NCI-H1436 (cell line): Measurements from ENCODE around the gene BEND5.
A peak's percentile ranks its signal among the peaks of the same experiment; 100 is the strongest.

ENCODE experiments used
- DNase-seq: peaks from one replicate; lab custom pipeline; 2025; lab: John Stamatoyannopoulos, UW

The BEND5 gene, protein sequence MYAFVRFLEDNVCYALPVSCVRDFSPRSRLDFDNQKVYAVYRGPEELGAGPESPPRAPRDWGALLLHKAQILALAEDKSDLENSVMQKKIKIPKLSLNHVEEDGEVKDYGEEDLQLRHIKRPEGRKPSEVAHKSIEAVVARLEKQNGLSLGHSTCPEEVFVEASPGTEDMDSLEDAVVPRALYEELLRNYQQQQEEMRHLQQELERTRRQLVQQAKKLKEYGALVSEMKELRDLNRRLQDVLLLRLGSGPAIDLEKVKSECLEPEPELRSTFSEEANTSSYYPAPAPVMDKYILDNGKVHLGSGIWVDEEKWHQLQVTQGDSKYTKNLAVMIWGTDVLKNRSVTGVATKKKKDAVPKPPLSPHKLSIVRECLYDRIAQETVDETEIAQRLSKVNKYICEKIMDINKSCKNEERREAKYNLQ

DNA sequence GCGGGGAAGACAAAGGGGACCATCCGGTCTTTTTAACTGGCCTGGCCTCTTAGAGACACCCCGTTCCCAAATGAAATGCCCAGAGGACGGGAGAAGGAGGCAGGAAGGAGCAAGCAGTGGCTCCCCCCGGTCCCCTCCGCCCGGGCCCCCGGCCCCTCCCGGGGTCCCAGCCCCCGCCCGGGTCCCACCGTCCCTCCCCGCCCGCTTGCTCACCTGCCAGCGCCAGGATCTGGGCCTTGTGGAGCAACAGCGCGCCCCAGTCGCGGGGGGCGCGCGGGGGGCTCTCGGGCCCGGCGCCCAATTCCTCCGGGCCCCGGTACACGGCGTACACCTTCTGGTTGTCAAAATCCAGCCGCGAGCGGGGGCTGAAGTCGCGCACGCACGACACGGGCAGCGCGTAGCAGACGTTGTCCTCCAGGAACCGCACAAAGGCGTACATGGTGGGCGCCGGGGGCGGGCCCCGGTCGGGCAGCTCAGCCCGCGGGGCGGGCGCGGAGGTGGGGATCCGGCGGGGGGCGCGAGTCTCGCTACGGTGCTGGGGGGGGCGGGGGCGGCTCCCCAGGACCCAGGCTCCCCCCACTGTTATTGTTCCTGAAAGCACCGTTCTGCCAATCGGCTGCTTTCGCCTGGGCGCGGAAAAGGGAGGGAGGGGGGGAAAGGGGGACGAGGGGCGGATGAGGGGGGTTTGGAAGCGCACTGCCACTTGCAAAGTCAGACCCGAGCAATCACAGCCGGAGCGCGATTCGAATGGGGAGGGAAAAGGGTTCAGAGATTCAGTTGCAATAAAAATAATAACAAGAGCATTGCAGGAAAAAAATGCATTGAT is at the start of gene BEND5:
BEND5 (minus strand) TSS at position 499 of the 826 bp plus-strand sequence; CDS start at position 439, 60 bp downstream.
- DNase-seq: peak; percentile 89

DNA sequence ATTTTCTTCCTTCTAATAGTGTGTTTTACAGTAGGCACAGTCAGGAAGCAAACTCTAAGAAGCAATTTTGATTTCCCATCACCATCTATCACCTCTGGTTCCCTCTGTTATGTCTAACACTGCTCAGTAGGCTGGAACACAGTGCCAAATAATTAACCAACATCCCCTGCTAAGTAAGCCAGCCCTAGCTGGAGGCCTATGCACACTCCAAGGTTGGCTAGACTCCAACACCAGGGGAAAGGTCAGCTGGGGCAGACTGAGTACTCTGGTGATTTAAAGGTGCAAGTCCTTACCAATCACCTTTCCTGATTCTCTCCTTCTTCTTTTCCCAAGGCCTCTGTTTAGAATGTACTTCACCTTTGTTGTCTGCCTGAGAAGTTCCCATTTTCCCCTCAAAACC is 46.5 kb upstream of the BEND5 start:
- DNase-seq: no peak

DNA sequence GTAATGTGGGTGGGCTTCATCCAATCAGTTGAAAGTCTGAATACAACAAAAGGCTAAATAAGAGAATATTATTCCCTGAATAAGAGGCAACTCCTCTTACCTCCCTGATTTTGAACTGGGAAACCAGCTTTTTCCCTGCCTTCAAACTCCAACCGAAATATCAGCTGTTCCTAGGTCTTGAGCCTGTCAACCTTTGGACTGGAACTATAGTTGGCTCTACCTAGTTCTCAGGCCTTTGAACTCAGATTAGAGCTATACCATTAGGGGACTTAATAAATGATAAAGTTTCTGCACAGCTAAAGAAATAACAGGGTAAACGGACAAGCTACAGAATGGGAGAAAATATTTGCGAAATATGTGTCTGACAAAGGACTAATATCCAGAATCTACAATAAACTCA is 43.8 kb upstream of the BEND5 start:
- no peak for DNase-seq

DNA sequence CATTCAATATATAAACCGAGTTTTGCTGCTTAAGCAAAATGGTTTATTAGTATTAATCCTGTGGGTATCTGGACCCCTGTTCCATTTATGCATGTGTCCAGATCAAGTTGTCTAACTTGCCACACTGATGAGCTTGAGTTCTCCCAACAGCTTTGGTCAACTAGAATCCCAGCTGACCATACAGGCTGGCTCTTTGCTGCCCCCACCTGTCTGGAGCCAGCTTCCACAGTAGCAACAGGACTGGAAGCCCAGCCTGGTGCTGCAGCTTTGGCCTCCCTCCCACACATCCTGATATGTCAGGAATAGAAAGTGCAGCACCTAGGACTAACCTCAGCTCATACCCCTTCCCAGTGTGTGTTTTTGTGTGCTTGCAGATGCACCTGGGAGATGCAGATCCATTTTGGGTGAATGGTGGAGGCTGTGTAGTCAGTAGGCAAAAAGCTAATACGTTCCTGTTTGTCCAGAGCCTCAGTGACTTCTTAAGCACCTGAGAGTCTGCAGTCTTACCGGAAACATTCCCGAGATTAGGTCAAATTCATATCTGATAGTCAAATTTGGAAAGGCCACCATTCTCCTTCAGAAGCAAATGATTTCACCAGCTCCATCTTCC is 40.9 kb upstream of the BEND5 start:
- DNase-seq: peak; percentile 24

DNA sequence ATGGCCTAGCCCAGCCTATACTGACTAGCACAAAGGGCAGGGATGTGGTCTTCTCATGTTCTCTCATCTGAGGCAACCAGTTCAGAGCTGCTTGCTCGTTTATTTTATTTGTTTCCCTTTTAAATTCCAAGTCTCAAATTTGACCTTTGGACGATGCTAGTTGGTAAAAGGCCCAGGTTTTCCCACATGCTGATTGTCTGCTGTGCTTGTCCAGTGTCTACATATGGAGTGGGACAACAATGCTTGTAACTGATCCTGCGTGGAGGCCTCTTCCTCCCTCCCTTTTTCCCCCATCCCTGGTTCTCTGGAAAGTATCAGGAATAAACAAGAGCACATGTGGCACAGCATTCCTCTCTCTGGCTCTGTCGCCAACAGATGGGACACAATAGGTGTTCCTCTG is 34.0 kb upstream of the BEND5 start:
- no peak for DNase-seq

DNA sequence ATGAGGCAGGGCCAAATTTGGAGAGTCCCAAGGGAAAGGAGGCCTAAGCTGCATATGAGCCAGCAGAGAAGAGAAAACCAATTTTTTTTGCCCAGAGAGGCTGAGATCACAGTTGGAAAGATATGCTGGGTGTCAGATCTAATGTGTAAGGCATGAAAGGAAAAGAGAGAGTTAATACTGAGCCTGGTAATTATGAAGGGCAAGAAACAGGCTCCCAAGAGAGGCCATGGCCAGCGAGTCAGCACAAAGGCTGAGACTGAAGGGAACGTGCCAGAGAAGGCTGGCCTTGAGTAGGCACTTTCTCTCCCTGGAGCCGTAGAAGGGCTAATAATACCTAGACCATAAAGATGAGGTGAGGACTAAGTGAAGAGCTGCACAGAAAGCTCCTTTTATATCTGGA is 31.8 kb upstream of the BEND5 start:
- DNase-seq: no peak

DNA sequence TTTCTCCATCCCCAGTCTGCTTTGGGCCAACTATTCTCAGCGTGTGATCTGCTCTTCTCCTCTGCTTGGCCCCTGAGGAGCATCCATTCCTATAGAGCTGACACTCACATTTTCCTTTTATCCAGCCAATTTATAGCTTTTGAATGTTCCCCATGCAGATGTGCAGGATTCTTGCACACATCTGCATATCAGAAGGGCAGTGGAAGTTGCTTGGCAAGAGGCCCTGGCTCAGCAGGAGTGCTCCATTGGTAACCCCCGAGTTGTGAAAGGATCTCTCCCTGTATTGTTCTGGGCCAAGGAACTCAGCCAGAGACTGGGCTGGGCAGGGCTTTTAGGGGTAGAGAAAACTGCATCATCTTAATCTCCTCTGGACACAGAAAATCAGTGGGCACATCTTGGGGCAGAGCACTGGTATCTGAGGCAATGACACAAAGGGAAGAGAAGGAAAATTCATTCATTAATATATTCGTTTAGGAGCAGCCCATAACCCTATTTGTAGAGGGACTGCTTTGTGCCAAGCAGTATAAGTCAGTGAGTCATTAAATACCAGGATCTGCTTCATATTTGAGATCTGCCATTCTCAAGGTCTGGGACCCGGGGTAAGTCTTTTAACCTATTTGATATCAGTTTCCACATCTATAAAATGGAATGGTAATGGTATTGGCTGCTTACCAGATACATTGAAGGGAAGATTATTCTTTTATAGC is 31.0 kb upstream of the BEND5 start:
- DNase-seq: no peak

DNA sequence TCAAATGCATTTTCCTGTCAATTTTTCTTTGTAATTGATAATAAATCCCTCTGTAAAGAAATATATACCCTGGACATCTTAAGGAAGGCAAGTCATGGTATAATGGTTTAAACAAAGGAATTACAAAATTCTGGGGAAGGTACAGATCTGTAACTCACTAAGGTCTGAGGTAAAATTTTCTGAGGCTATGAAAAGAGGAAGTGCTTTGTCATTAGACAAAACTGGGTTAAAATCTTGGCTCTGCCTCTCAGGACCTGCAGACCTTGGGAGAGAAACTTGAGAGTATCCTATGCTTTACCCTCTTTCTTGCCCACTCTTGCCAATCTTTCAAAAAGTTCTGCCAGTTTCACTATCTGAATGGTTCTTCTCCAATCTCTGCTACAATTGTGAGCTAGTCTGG is 26.8 kb upstream of the BEND5 start:
- no peak for DNase-seq

DNA sequence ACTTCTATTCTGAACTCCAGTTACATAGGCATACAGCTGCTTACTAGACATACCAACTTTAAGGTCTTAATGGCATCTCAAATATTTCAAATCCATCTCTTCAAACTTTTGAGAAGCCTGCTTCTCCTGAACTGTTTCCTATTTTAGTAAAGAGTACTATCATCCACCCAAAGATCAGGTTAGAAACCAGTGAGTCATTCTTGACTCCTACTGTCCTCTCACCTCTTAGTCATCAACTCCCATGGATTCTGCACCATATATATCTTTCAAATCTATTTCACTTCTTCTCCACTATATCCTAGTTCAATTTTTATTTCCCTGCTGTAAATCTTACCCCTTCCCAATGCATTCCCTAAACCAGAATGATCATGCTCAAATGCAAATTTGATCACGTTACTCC is 18.1 kb upstream of the BEND5 start:
- no peak for DNase-seq

DNA sequence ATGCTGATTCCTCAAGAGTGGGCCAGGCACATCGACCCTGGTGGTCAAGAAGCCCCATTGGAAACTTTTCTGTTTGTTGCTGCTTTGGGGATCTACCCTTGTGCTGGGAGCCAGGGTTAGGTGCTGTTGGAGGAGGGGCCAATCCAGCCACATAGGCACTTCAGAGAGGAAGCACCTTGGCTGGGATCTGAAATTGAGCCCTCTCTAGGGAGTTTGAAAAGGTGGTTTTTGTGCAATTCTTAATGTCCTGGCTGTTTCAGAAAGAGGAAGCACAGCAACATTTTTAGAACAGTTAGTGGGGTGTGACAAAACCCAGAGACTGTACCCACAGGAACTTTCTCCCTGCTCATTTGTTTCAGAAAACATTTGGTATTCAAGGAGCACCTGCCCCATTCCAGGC is 17.2 kb upstream of the BEND5 start:
- no peak for DNase-seq

DNA sequence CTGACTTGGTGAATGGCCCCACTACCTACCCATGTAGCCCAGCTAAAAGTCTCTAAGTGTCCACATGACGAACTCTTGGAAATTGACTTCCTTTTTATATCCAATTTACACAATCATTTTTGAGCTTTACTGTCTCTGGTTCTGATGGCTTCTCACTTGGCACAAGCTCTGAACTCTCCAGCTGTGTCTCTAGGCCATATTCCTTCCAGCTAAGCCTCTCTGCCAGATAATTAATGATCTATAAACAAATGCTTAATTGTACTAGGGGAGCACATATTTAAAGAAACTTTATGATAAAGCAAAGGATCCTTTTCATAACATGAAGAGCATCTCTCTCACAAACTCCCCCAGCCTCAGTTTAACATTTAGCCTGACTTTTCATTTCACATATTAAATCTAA is 16.3 kb upstream of the BEND5 start:
- no peak for DNase-seq

DNA sequence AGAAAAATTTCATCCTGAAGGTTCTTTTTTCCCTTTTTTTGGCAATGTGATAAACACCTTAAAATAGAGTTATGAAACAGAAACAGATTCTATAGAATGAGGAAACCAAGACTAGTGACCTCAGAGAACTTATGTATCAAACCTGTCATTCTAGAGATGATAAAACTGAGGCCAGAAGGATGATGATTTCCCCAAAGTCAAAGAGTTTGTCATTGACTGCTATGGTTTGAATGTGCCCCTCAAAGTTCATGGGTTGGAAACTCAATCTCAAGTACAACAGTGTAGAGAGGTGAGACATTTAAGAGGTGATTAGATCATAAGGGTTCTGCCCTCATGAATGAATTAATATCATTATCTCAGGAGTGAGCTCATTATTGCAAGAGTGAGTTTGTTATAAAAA is 13.7 kb upstream of the BEND5 start:
- DNase-seq: no peak

DNA sequence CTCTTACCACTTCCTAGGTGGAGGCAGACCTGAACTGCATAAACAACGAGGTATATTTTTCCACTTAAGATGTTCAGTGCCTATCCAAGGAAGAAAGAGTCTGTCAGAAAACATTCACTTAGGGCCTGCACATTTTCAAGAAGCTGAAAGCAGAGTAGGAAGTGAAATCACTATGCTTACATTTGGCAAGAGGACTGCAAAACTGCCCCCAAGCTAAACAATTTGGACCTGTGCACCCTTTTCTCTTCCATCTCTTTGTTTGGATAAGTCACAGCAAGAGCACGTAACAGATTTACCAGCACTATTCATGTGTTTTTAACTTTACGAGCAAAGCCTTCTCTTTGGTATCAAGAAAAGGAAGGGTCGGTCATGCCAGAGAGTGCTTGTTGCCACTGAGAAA is 13.2 kb upstream of the BEND5 start:
- no peak for DNase-seq

DNA sequence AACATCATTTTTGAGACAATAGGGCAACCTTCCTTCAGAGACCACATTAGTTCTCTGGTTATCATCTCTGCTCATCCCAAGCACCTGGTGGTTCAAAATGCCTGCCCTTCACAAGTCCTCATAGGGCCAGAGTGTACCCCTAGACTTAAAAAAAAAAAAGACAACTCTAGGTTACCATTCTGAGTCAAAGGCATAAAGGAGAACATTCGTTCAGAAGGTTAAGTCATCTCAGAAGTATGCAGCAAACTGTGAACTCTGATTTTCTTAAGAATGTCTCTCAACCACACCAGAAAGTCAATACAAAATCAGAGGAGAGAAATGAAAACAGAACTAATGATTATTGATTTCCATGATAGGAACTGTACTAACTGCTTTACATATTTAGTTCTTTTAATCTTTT is 9.2 kb upstream of the BEND5 start:
- no peak for DNase-seq

DNA sequence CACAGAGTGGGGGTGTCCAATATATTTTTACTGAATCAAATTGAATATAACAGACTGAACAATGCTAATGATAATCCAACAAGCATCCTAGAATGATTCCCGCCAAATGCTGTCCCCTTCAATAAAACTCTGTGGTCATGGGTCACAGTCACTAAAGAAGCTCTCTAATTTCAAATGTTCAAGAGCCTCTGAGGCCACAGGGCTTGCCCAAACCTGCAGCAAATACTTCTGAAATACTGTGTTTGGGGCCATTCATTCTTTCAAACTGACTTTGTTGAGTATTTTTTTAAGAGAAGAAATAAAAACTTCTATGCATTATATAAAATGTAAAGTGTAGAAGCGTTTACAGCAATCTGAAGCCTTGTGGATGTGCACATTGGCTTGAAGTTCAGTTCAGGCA is 7.6 kb upstream of the BEND5 start:
- no peak for DNase-seq

DNA sequence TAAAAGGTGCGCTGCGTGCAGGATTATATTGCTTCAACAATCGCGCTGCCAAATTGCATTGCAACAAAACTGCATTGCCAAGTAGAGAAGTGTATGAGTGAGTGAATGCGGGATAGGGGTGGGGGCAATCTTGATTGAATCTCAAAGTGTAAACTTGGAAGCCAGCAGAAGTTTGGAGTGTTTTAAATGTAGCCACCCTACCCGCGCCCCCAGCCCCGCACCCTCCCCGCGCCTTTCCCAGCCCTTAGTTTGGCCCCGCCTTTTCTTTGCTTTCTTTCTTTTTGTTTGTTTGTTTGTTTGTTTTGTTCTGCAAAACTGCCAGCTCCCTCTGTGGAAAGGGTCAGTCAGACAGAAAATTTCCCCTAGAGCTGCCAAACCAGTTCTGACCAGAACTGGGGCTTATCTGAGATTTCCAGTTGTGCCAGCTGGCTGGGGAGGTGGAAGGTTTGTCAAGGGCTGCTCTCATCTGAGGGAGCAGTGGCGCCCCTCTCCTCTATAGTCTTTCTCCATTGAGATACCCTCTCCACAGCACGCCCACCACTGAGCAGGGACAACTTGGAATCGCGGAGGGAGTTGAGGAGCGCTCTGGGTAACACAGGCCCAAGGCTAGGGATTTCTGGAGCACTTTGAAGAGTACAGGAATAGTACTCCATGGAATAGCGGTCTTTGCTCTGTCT is 666 bp upstream of the BEND5 start:
- DNase-seq: no peak

DNA sequence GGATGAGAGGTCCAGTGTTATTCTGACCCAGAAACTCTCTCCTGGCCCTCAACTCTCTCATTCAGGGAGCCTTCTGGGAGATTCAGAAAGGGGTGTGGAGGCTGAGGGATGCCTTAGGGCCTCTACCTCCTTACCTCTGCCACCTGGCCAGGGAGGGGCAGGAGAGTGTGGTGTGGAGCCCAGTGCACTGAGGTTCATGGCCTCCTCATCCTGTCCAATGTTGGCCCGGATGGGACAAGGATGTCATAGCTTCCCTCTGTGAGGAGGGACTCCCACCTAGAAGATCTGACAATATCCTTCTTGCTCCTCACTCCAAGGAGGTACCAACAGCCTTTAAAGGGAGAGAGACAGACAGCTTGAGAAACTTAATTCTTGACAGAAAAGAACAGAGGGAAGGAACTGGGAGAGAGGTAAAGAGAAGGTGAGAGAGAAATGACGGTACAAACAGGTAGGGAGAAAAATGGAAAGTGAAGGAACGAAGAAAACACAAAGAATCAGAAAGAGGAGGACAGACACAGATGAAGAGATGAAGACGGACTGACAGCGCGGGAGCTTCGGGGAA is 779 bp downstream of the BEND5 start:
- DNase-seq: no peak

DNA sequence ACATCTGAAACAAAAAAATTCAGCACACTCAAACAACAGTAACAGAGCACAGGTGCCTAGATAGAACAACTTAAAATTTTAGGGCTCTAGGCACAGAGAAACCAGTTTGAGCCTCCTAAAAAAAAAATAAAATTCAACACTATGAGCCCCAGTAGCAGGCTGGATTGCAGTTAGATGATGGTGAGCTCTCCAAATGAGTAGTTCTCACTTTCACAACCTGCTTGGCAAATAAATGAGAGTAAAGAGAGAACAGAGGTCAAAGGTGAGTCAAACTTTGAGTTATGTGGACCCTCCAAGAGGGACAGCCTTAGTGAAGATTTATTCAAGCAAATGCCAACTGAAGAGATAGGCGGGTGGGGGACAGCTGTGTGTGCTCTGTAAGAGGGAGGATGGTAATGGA is 3.6 kb downstream of the BEND5 start:
- DNase-seq: no peak

DNA sequence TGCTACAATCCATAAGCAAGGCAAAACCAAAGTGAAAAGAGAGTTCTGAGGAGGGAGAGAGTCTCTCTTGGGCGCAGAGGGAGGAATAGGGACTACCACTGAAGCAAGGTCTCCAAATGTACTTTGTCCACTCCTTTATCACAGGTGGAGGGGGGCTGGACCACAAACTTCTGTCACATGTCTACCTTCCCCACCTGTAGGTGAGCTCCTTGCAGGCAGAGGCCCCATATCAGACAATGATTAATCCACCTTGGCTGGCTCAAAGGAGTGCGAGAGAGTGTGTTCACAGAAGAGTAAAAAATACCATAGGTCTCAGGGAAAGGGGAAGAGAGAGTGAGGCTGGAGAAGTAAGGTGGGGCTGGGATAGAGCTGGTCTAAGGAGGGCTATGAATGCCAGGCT is 4.5 kb downstream of the BEND5 start:
- no peak for DNase-seq

DNA sequence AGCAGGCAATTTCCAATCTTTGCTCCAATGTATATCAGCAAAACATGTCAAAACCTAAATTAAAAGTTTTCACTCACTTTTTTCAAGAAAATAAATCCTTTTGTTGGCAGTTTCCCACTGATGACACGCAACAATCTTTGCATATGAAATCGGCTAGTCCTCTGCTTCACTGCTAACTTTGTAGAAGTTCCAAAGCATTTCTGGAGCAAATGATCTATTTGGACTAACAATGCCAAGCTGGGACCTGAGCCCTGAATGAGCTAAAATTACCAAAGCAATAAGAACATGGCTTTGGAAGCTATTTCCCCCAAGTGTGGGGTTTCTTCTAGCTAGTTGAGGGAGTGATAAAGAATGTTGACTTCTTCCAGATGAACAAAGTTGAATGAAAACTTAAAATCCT is 5.1 kb downstream of the BEND5 start:
- DNase-seq: no peak

DNA sequence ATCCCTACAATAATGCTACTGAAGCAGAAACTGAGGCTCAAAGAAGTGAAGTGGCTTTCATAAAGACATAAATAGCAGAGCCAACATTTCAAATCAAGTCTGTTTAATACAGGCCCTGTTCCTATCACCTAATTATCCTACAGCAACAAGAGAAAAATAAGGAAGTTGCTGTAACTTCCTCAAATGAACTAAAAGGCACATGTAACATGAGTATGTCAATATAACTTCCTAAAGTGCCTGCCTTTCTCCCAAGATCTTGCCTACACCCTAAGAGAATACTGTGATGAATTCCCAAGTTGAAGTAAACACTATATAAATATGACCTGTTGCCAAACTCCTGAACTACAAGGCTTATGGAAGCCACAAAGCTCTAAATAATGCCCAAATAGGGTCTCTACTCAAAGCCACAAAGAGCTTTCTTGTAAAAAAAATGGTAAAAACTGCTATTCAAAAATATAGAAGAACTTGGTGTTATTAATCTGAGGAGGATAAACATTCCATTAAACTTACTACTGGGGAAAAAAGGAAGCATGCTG is 8.6 kb downstream of the BEND5 start:
- no peak for DNase-seq
